Activated CD4-positive, alpha-beta T cell treated with anti-CD3 and anti-CD28 coated beads for 36 hours (primary cell): ENCODE measurements around the gene RSRP1. TPM values are rescaled to one million over a fixed set of nuclear protein-coding genes. Genes with fewer than 3 reads are reported as not detected.

Experiments
- total RNA-seq, 2 experiments: library from RNA; stranded (reverse); gene quantifications; one replicate each; pipeline ENCODE4 v1.2.3, GENCODE V29; 2021

RSRP1 gene
- total RNA-seq, 2 experiments from 2014 or later = 86.8 to 120 TPM

Other genes with a start within 250 kb of the RSRP1 start
- gene SYF2, start 15.0 kb downstream of the RSRP1 start, total RNA-seq = 10 to 100 TPM; 39.0 to 42.4 TPM
- not detected for gene RHD, start 25.1 kb upstream of the RSRP1 start, total RNA-seq
- gene TMEM50A, start 90.9 kb upstream of the RSRP1 start, total RNA-seq = 100 to 1,000 TPM in 1 of 2 experiments, 10 to 100 TPM in 1; 98.0 to 120 TPM
- gene RHCE, start 173.4 kb upstream of the RSRP1 start, total RNA-seq = 1 to 10 TPM in 1 of 2 experiments, under 1 TPM in 1; 0.91 to 1.0 TPM
- 10 to 100 TPM; 15.7 to 18.5 TPM for gene MACO1, start 183.4 kb upstream of the RSRP1 start, total RNA-seq